Trophoblast cell (in vitro differentiated cells and primary cell): Measurements from ENCODE around the gene GTF3C5.
"Not testable (repeated sequence)": the region's sequence is repeated elsewhere in the genome, so short reads cannot be mapped to it uniquely, and the experiment has no call there.

ENCODE experiments used
- DNase-seq, 2 donors: peaks; one replicate each; pipeline ENCODE4 v3.0.0-alpha.2; 2016
- H2AFZ ChIP-seq: 2 replicates; pipeline ENCODE4 v1.6.1; 2013; ENCODE audit warnings: low read length, moderate library complexity, mild to moderate bottlenecking; ENCODE audit not compliant: insufficient read depth, poor library complexity
- H2AK5ac ChIP-seq: 2 replicates; pipeline ENCODE4 v1.6.1; 2013; ENCODE audit warnings: mild to moderate bottlenecking, low read length
- H2BK120ac ChIP-seq: 2 replicates; pipeline ENCODE4 v1.6.1; 2013; ENCODE audit warnings: low read length, mild to moderate bottlenecking, moderate library complexity; ENCODE audit not compliant: insufficient read depth, poor library complexity
- H2BK12ac ChIP-seq: 2 replicates; pipeline ENCODE4 v1.6.1; 2013; ENCODE audit warnings: mild to moderate bottlenecking, low read length, moderate library complexity
- H2BK5ac ChIP-seq: 2 replicates; pipeline ENCODE4 v1.6.1; 2013; ENCODE audit warnings: low read length, low read depth, moderate library complexity, mild to moderate bottlenecking; ENCODE audit not compliant: poor library complexity
- H3K14ac ChIP-seq: 2 replicates; pipeline ENCODE4 v1.6.1; 2013; ENCODE audit warnings: mild to moderate bottlenecking, low read length
- H3K18ac ChIP-seq: 2 replicates; pipeline ENCODE4 v1.6.1; 2013; ENCODE audit warnings: mild to moderate bottlenecking, low read length
- H3K23ac ChIP-seq: 2 replicates; pipeline ENCODE4 v1.6.1; 2013; ENCODE audit warnings: low read length
- H3K27ac ChIP-seq: 2 replicates; pipeline ENCODE4 v1.5.1; 2013; ENCODE audit warnings: low read depth, mild to moderate bottlenecking, inconsistent platforms, low read length, moderate library complexity
- H3K27me3 ChIP-seq: 2 replicates; pipeline ENCODE4 v1.6.1; 2013; ENCODE audit warnings: inconsistent platforms, mild to moderate bottlenecking, low read length, moderate library complexity; ENCODE audit not compliant: insufficient read depth
- H3K36me3 ChIP-seq, 2 experiments: 1 replicate in 1 of 2; 2 replicates in 1 of 2; pipeline ENCODE4 v1.6.1; 2013; ENCODE audit warnings: low read length in 2 of 2, mild to moderate bottlenecking in 2 of 2, moderate library complexity in 1 of 2; ENCODE audit not compliant: insufficient read depth in 2 of 2, control insufficient read depth in 1 of 2
- H3K4ac ChIP-seq: 2 replicates; pipeline ENCODE4 v1.6.1; 2013; ENCODE audit warnings: low read depth, mild to moderate bottlenecking, low read length, moderate library complexity
- H3K4me1 ChIP-seq, 2 experiments: 1 replicate in 1 of 2; 2 replicates in 1 of 2; pipeline ENCODE4 v1.6.1; 2013; ENCODE audit warnings: low read length in 2 of 2, mild to moderate bottlenecking in 2 of 2, moderate library complexity in 1 of 2; ENCODE audit not compliant: insufficient read depth in 2 of 2, control insufficient read depth in 1 of 2
- H3K4me2 ChIP-seq: 2 replicates; pipeline ENCODE4 v1.6.1; 2013; ENCODE audit warnings: inconsistent platforms, mild to moderate bottlenecking, low read length, moderate library complexity
- H3K4me3 ChIP-seq: 2 replicates; pipeline ENCODE4 v1.5.1; 2013; ENCODE audit warnings: mild to moderate bottlenecking, low read depth, low read length, inconsistent platforms
- H3K79me1 ChIP-seq: one replicate; pipeline ENCODE4 v1.6.1; 2013; ENCODE audit warnings: low read length
- H3K79me2 ChIP-seq: 2 replicates; pipeline ENCODE4 v1.6.1; 2013; ENCODE audit warnings: low read length, mild to moderate bottlenecking; ENCODE audit not compliant: control insufficient read depth, insufficient read depth, poor library complexity
- H3K9ac ChIP-seq: 2 replicates; pipeline ENCODE4 v1.6.1; 2013; ENCODE audit warnings: mild to moderate bottlenecking, low read length
- H3K9me3 ChIP-seq: 2 replicates; pipeline ENCODE4 v1.6.1; 2013; ENCODE audit warnings: low read depth, mild to moderate bottlenecking, control low read depth, inconsistent platforms, low read length; ENCODE audit not compliant: insufficient read depth
- H4K12ac ChIP-seq: 2 replicates; pipeline ENCODE4 v1.6.1; 2013; ENCODE audit warnings: low read depth, mild to moderate bottlenecking, low read length, moderate library complexity
- H4K8ac ChIP-seq: 2 replicates; pipeline ENCODE4 v1.6.1; 2013; ENCODE audit warnings: low read depth, mild to moderate bottlenecking, low read length, moderate library complexity
- H4K91ac ChIP-seq: one replicate; pipeline ENCODE4 v1.6.1; 2013; ENCODE audit warnings: low read depth, mild to moderate bottlenecking, low read length, moderate library complexity
- WGBS: extraction: QIAGEN DNeasy Blood & Tissue Kit; methylation state at CpG from one replicate; pipeline ENCODE4 v1.1.7; 2013; ENCODE audit warnings: missing lambda C conversion rate; ENCODE audit not compliant: insufficient read length, insufficient coverage; ENCODE audit errors: extremely low coverage; 5-methylcytosine and 5-hydroxymethylcytosine counted together

GTF3C5 gene

DNA sequence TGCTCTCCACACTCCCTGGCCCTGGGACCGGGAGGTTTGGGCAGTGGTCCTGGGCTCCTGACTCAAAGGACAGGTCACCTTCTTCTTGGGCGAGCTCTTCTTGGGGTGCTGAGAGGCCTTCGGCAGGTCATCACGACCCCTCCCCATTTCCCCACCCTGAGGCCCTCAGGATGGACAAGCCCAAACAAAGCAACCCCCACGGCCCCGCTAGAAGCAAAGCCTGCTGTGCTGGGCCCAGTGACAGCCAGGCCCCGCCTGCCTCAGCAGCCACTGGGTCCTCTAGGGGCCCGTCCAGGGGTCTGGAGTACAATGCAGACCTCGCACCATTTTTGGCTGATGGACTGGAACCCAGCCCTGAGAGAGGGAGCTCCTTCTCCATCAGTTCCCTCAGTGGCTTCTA, 52.9 kb downstream of the GTF3C5 start:
- not testable (repeated sequence) for H3K27me3 ChIP-seq, H2BK12ac ChIP-seq, DNase-seq, H3K79me2 ChIP-seq, H3K4me1 ChIP-seq, H3K9ac ChIP-seq, H2AK5ac ChIP-seq, H4K8ac ChIP-seq, H3K4me2 ChIP-seq, H2BK120ac ChIP-seq, H3K36me3 ChIP-seq, H4K12ac ChIP-seq, H2AFZ ChIP-seq, H3K79me1 ChIP-seq, H3K9me3 ChIP-seq, H3K4me3 ChIP-seq, H2BK5ac ChIP-seq, H3K23ac ChIP-seq, H3K27ac ChIP-seq, H3K4ac ChIP-seq, H3K18ac ChIP-seq, H4K91ac ChIP-seq, H3K14ac ChIP-seq
- WGBS = no CpG with 5 or more reads among the region's 9 CpGs

DNA sequence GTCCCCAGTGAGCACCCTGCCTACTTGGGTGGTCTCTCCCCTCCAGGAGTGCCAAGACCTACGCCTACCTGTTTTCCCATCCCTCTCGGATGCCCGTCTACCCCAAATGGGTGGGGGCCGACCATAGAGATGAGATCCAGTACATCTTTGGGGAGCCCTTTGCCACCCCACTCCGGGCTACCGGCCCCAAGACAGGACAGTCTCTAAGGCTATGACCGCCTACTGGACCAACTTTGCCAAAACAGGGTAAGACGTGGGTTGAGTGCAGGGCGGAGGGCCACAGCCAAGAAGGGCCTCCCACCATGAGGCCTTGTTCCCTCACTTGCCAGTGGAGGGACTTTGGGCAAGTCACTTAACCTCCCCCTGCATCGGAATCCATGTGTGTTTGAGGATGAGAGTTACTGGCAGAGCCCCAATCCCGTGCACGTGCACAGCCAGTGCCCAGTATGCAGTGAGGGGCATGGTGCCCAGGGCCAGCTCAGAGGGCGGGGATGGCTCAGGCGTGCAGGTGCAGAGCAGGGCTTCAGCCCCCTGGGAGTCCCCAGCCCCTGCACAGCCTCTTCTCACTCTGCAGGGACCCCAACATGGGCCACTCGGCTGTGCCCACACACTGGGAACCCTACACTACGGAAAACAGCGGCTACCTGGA, 55.5 kb downstream of the GTF3C5 start:
- not testable (repeated sequence) for H3K23ac ChIP-seq, H3K27me3 ChIP-seq, H3K27ac ChIP-seq, H3K9me3 ChIP-seq, H3K79me2 ChIP-seq, H3K4me3 ChIP-seq, H2AK5ac ChIP-seq, DNase-seq, H2AFZ ChIP-seq, H3K4me2 ChIP-seq, H3K18ac ChIP-seq, H3K79me1 ChIP-seq, H3K36me3 ChIP-seq, H3K4ac ChIP-seq, H3K14ac ChIP-seq, H3K4me1 ChIP-seq, H2BK120ac ChIP-seq, H4K12ac ChIP-seq, H2BK12ac ChIP-seq, H3K9ac ChIP-seq, H4K91ac ChIP-seq, H2BK5ac ChIP-seq, H4K8ac ChIP-seq
- no CpG with 5 or more reads among the region's 17 CpGs for WGBS

DNA sequence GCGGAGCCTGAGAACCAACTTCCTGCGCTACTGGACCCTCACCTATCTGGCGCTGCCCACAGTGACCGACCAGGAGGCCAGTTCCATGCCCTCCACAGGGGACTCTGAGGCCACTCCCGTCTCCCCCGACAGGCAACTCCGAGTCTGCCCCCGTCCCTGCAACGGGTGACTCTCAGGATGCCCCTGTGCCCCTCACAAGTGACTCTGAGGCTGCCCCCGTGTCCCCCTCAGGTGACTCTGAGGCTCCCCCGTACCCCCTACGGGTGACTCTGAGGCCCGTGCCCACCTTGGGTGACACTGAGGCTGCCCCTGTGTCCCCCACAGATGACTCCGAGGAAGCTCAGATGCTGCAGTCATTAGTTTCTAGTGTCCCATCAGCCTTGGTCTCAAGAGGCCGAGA, 56.1 kb downstream of the GTF3C5 start:
- H3K4me3 ChIP-seq = no peak overlapping the region
- H3K4ac ChIP-seq = no peak overlapping the region
- no peak overlapping the region for H3K9ac ChIP-seq
- H2BK12ac ChIP-seq = no peak overlapping the region
- H3K23ac ChIP-seq = no peak overlapping the region
- no peaks in the 10 kb centered on the region for H3K79me1 ChIP-seq
- no peaks in the 10 kb centered on the region for H3K36me3 ChIP-seq
- H3K9me3 ChIP-seq = peaks cover 2% of the 10 kb centered on the region
- no peak overlapping the region for H4K91ac ChIP-seq
- no peak overlapping the region for H2BK5ac ChIP-seq
- no peak overlapping the region for H4K12ac ChIP-seq
- no peak overlapping the region for H3K14ac ChIP-seq
- no peaks in the 10 kb centered on the region for H3K79me2 ChIP-seq
- H3K27ac ChIP-seq = no peak overlapping the region
- H2AFZ ChIP-seq = no peak overlapping the region
- no peaks in the 10 kb centered on the region for H3K27me3 ChIP-seq
- no peak overlapping the region for H2AK5ac ChIP-seq
- H3K4me1 ChIP-seq = no peaks in the 10 kb centered on the region
- H3K4me2 ChIP-seq = no peak overlapping the region
- H4K8ac ChIP-seq = no peak overlapping the region
- no peak overlapping the region for H2BK120ac ChIP-seq
- no CpG with 5 or more reads among the region's 15 CpGs for WGBS
- no peak for DNase-seq
- H3K18ac ChIP-seq = no peak overlapping the region

DNA sequence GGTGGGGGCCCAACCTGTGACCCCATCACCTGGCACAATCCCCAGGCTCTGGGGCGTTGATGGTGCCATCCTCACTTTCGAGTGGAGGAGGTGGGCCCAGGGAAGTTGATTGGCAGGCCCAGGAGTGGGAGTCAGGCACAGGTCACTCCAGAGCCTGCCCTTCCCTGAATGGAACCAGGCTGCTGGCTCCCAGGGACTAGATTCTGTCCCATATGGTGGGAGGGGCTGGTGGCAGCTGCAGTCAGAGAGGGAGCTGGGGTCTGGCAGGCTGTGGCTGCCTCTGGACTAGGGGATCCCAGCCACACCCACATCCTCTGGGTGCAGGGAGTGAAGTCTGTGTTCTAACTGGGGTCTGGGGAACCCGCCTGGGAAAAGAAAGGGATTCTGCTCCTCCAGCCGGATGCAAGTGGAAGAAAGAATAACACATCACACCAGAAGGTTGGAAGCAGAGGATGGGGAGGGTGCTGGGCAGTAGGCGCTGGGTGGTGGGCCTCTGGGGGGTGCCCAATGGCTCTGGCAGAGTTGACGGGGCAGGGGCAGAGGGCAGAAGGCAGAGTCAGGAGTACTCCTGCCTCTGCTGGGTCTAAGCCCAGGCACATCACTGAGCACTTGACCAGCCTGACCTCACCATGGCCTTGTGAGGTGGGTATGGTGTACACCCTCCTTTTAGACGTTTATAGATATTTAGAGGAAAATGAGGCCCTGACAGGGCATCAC, 56.8 kb downstream of the GTF3C5 start:
- Histone ChIP-seq H3K14ac (no peak overlapping the region), H2BK12ac (no peak overlapping the region), H3K4me2 (no peak overlapping the region), H3K36me3 (no peaks in the 10 kb centered on the region), H2AK5ac (no peak overlapping the region), H4K91ac (no peak overlapping the region), H3K18ac (no peak overlapping the region), H3K79me2 (no peaks in the 10 kb centered on the region), H3K9me3 (peaks cover 2% of the 10 kb centered on the region), H3K23ac (no peak overlapping the region), H3K27me3 (no peaks in the 10 kb centered on the region), H4K8ac (no peak overlapping the region), H3K4ac (no peak overlapping the region), H3K27ac (no peak overlapping the region), H2BK120ac (no peak overlapping the region), H3K4me1 (no peaks in the 10 kb centered on the region), H4K12ac (no peak overlapping the region), H3K4me3 (no peak overlapping the region), H2AFZ (no peak overlapping the region), H2BK5ac (no peak overlapping the region), H3K9ac (no peak overlapping the region), H3K79me1 (no peaks in the 10 kb centered on the region)
- no peak for DNase-seq
- WGBS = no CpG with 5 or more reads among the region's 7 CpGs
